ENCODE results near the gene TMC1. TPM values are rescaled to one million over a fixed set of nuclear protein-coding genes. Genes with fewer than 3 reads are reported as not detected.

Gene TMC1
- total RNA-seq, 3 donors from 2014 or later, result not detected

GRCh38 chr9:72597181-72597517 lies 75.7 kb downstream of the TMC1 start:
- DNase-seq (no peak), ATAC-seq (no peak)
- Mint-ChIP-seq H3K36me3 (ENCODE audit: insufficient read depth) (no peaks in the 10 kb centered on the region), H3K9me3 (no peaks in the 10 kb centered on the region), H3K27me3 (ENCODE audit: low read depth) (peaks cover 5% of the 10 kb centered on the region), H3K4me3 (no peak overlapping the region), H3K4me1 (ENCODE audit: low read depth) (peaks cover 13% of the 10 kb centered on the region)

GRCh38 chr9:72597601-72598000 lies 76.2 kb downstream of the TMC1 start:
- Mint-ChIP-seq H3K9me3 (no peaks in the 10 kb centered on the region), H3K4me1 (ENCODE audit: low read depth) (peaks cover 10% of the 10 kb centered on the region), H3K27me3 (ENCODE audit: low read depth) (peaks cover 5% of the 10 kb centered on the region), H3K4me3 (no peak overlapping the region), H3K36me3 (ENCODE audit: insufficient read depth) (no peaks in the 10 kb centered on the region)
- ATAC-seq (no peak), DNase-seq (no peak)

GRCh38 chr9:72598639-72599038 lies 77.2 kb downstream of the TMC1 start:
- peaks cover 7% of the 10 kb centered on the region for H3K4me1 Mint-ChIP-seq (ENCODE audit: low read depth)
- no peak overlapping the region for H3K4me3 Mint-ChIP-seq
- DNase-seq (no peak), ATAC-seq (no peak)
- H3K9me3 Mint-ChIP-seq, result no peaks in the 10 kb centered on the region
- peaks cover 5% of the 10 kb centered on the region for H3K27me3 Mint-ChIP-seq (ENCODE audit: low read depth)
- H3K36me3 Mint-ChIP-seq (ENCODE audit: insufficient read depth), result no peaks in the 10 kb centered on the region

GRCh38 chr9:72599874-72600534 lies 78.6 kb downstream of the TMC1 start:
- Mint-ChIP-seq H3K36me3 (ENCODE audit: insufficient read depth) (no peaks in the 10 kb centered on the region), H3K4me1 (ENCODE audit: low read depth) (peaks cover 7% of the 10 kb centered on the region), H3K4me3 (no peak overlapping the region), H3K9me3 (no peaks in the 10 kb centered on the region), H3K27me3 (ENCODE audit: low read depth) (peaks cover 5% of the 10 kb centered on the region)
- DNase-seq (no peak), ATAC-seq (no peak)

- peaks cover 7% of the 10 kb centered on the region for H3K4me1 Mint-ChIP-seq (ENCODE audit: low read depth)
- DNase-seq, result no peak
- no peak overlapping the region for H3K4me3 Mint-ChIP-seq
- no peak for ATAC-seq
- no peaks in the 10 kb centered on the region for H3K9me3 Mint-ChIP-seq
- H3K36me3 Mint-ChIP-seq (ENCODE audit: insufficient read depth), result no peaks in the 10 kb centered on the region
- no peaks in the 10 kb centered on the region for H3K27me3 Mint-ChIP-seq (ENCODE audit: low read depth)
These were observed 79.3 kb downstream of the TMC1 start for GRCh38 chr9:72600671-72601070.

GRCh38 chr9:72601615-72602014 lies 80.2 kb downstream of the TMC1 start:
- peaks cover 3% of the 10 kb centered on the region for H3K4me1 Mint-ChIP-seq (ENCODE audit: low read depth)
- no peak overlapping the region for H3K4me3 Mint-ChIP-seq
- no peak for DNase-seq
- no peak for ATAC-seq
- no peaks in the 10 kb centered on the region for H3K36me3 Mint-ChIP-seq (ENCODE audit: insufficient read depth)
- H3K9me3 Mint-ChIP-seq, result no peaks in the 10 kb centered on the region
- H3K27me3 Mint-ChIP-seq (ENCODE audit: low read depth), result no peaks in the 10 kb centered on the region

GRCh38 chr9:72612449-72612848 lies 91.0 kb downstream of the TMC1 start:
- H3K4me1 Mint-ChIP-seq (ENCODE audit: low read depth), result no peaks in the 10 kb centered on the region

GRCh38 chr9:72614067-72614466 lies 92.7 kb downstream of the TMC1 start:
- Mint-ChIP-seq H3K4me3 (no peak overlapping the region), H3K27me3 (ENCODE audit: low read depth) (peaks cover 1% of the 10 kb centered on the region), H3K4me1 (ENCODE audit: low read depth) (no peaks in the 10 kb centered on the region), H3K36me3 (ENCODE audit: insufficient read depth) (no peaks in the 10 kb centered on the region), H3K9me3 (no peaks in the 10 kb centered on the region)
- DNase-seq (no peak), ATAC-seq (no peak)

More at GRCh38 chr9:72612449-72612848, 91.0 kb downstream of the TMC1 start:
- ATAC-seq (no peak), DNase-seq (no peak)
- Mint-ChIP-seq H3K4me3 (no peak overlapping the region), H3K9me3 (no peaks in the 10 kb centered on the region), H3K27me3 (ENCODE audit: low read depth) (peaks cover 1% of the 10 kb centered on the region), H3K36me3 (ENCODE audit: insufficient read depth) (no peaks in the 10 kb centered on the region)

- no peaks in the 10 kb centered on the region for H3K9me3 Mint-ChIP-seq
- H3K27me3 Mint-ChIP-seq (ENCODE audit: low read depth), result peaks cover 1% of the 10 kb centered on the region
- no peak for DNase-seq
- no peaks in the 10 kb centered on the region for H3K36me3 Mint-ChIP-seq (ENCODE audit: insufficient read depth)
- ATAC-seq, result no peak
- H3K4me1 Mint-ChIP-seq (ENCODE audit: low read depth), result no peaks in the 10 kb centered on the region
- H3K4me3 Mint-ChIP-seq, result no peak overlapping the region
These were observed 94.5 kb downstream of the TMC1 start for GRCh38 chr9:72615931-72616330.

GRCh38 chr9:72618811-72619210 lies 97.4 kb downstream of the TMC1 start:
- Mint-ChIP-seq H3K4me3 (no peak overlapping the region), H3K36me3 (ENCODE audit: insufficient read depth) (no peaks in the 10 kb centered on the region), H3K4me1 (ENCODE audit: low read depth) (no peaks in the 10 kb centered on the region), H3K27me3 (ENCODE audit: low read depth) (peaks cover 5% of the 10 kb centered on the region), H3K9me3 (no peaks in the 10 kb centered on the region)
- no peak for DNase-seq
- ATAC-seq, result no peak

- Mint-ChIP-seq H3K36me3 (ENCODE audit: insufficient read depth) (no peaks in the 10 kb centered on the region), H3K4me1 (ENCODE audit: low read depth) (no peaks in the 10 kb centered on the region), H3K9me3 (no peaks in the 10 kb centered on the region), H3K27me3 (ENCODE audit: low read depth) (peaks cover 5% of the 10 kb centered on the region), H3K4me3 (no peak overlapping the region)
- no peak for DNase-seq
- no peak for ATAC-seq
These were observed 100.8 kb downstream of the TMC1 start for GRCh38 chr9:72622186-72622585.

GRCh38 chr9:72623156-72623555 lies 101.7 kb downstream of the TMC1 start:
- Mint-ChIP-seq H3K27me3 (ENCODE audit: low read depth) (peaks cover 5% of the 10 kb centered on the region), H3K4me3 (no peak overlapping the region), H3K9me3 (no peaks in the 10 kb centered on the region), H3K4me1 (ENCODE audit: low read depth) (no peaks in the 10 kb centered on the region), H3K36me3 (ENCODE audit: insufficient read depth) (no peaks in the 10 kb centered on the region)
- ATAC-seq (no peak), DNase-seq (no peak)

GRCh38 chr9:72627147-72627546 lies 105.7 kb downstream of the TMC1 start:
- ATAC-seq, result no peak
- Mint-ChIP-seq H3K4me3 (no peak overlapping the region), H3K4me1 (ENCODE audit: low read depth) (no peaks in the 10 kb centered on the region), H3K9me3 (no peaks in the 10 kb centered on the region), H3K27me3 (ENCODE audit: low read depth) (peaks cover 7% of the 10 kb centered on the region), H3K36me3 (ENCODE audit: insufficient read depth) (no peaks in the 10 kb centered on the region)
- no peak for DNase-seq

- Mint-ChIP-seq H3K36me3 (ENCODE audit: insufficient read depth) (no peaks in the 10 kb centered on the region), H3K4me1 (ENCODE audit: low read depth) (no peaks in the 10 kb centered on the region), H3K27me3 (ENCODE audit: low read depth) (peaks cover 6% of the 10 kb centered on the region), H3K9me3 (no peaks in the 10 kb centered on the region), H3K4me3 (no peak overlapping the region)
- DNase-seq, result no peak
- no peak for ATAC-seq
These were observed 106.6 kb downstream of the TMC1 start for GRCh38 chr9:72627956-72628540.

GRCh38 chr9:72633966-72634365 lies 112.6 kb downstream of the TMC1 start:
- peaks cover 4% of the 10 kb centered on the region for H3K27me3 Mint-ChIP-seq (ENCODE audit: low read depth)

More at GRCh38 chr9:72633966-72634365, 112.6 kb downstream of the TMC1 start:
- no peaks in the 10 kb centered on the region for H3K36me3 Mint-ChIP-seq (ENCODE audit: insufficient read depth)
- peaks cover 10% of the 10 kb centered on the region for H3K4me1 Mint-ChIP-seq (ENCODE audit: low read depth)
- H3K4me3 Mint-ChIP-seq, result no peak overlapping the region
- peaks cover 6% of the 10 kb centered on the region for H3K9me3 Mint-ChIP-seq
- DNase-seq (no peak), ATAC-seq (peak in 1 of 2 donors; percentile 50)
